ENCODE measurements around the gene TDRD9.
"Not testable (repeated sequence)": the region's sequence is repeated elsewhere in the genome, so short reads cannot be mapped to it uniquely, and the experiment has no call there.

The TDRD9 gene

DNA sequence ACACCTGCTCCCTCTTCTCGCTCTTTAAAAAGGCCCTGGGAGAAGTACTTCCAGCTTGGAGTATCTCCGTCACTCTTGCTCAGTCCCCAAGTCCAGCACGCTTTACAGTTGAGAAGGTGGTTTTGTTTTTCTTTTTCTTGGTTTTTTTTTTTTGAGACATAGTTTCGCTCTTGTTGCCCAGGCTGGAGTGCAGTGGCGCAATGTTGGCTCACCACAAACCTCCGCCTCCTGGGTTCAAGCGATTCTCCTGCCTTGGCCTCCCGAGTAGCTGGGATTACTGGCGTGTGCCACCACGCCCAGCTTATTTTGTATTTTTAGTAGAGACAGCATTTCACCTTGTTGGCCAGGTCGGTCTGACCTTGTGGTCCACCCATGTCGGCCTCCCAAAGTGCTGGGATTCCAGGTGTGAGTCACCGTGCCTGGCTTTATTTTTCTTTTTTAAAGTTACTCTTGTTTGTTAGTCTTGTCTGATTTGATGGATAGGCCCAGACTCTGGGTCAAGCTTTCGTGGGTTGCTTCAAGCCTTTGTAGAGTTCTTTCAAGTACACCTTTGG, 1.9 kb downstream of the TDRD9 start:
- no peak for DNase-seq

DNA sequence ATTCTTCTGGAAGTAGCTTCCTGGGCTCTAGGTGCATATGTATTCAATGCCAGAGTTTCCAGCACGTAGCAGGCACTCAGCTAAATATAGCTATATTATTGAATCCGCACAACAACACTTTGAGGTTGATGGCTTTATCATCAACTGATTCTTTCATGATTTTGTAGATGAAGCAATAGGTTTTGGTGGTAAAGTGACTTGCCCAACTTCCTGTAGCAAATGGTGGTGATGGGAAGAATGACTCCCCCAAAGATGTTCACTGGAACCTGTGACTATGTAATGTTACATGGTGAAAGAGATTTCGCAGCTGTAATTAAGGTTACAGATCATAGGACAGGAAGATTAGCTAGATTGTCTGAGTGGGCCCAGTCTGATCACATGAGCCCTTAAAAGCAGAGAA, 3.2 kb downstream of the TDRD9 start:
- DNase-seq: no peak

DNA sequence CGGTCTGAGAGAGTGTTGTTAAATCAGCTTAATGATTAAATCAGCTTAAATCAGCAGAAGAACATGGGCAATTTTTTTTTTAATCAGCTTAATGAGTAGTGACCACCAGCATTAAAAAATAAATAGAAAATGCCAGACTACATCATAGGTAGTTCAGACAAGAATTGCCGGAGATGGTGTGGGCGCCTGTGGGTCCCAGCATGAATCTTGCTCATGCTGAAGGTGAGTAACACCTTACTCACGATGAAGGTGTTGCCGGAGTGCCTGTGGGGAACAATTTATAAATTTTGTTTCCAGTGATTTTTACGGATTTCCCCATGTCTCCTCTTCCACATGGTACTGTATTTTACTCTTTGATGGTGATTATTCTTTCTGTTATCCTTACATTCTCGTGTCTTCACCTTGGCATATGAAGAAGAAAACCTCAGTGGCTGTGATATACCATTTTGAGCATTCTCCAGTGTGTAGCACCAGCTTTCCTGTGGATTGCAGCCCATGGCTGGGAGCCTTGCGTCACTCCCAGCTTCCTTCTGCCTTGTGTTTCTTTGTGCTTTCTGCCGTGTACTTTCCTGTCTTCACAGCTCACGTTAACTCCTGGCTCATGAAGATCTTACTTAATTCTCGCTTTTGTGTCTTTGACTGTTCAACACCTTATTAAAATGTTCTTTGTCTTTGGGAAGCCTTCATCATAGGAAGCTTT, 4.7 kb downstream of the TDRD9 start:
- DNase-seq: no peak

DNA sequence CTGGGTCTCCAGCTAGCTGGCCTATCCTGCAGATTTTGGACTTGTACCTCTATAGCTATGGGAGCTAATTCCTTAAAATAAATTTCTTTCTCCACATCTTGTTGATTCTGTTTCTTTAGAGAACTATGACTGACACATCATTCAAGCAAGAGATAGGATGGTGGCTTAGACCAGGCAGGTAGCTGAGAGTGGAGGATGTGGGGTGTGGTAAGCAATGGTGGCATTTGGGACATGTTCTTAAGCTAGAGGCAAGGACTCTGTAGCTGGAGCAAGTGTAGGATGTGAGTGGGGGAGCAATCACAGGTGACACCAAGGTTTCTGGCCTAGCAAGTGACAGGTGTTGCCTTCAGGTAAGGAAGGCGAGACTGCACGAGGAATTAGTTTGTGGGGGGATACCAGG, 6.8 kb downstream of the TDRD9 start:
- no peak for DNase-seq

DNA sequence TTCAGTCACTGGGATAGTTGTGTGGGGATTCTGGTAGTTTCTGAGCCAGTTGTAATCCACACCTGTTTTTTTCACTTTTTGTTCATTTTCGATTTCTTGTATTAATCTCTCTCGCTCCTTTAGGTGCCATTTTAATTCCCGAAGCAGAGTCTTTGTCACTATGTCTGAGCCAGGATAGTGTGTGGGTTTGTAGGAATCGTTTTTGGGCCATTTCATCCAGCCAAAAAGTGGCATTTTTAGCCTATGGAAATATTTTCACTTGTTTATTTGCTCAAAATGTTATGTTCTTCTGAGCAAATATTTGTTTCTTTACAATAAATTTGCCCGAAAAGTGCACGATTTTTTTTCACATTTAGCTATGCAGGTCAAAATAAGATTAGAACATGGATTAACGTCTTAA, 13.2 kb downstream of the TDRD9 start:
- no peak for DNase-seq

DNA sequence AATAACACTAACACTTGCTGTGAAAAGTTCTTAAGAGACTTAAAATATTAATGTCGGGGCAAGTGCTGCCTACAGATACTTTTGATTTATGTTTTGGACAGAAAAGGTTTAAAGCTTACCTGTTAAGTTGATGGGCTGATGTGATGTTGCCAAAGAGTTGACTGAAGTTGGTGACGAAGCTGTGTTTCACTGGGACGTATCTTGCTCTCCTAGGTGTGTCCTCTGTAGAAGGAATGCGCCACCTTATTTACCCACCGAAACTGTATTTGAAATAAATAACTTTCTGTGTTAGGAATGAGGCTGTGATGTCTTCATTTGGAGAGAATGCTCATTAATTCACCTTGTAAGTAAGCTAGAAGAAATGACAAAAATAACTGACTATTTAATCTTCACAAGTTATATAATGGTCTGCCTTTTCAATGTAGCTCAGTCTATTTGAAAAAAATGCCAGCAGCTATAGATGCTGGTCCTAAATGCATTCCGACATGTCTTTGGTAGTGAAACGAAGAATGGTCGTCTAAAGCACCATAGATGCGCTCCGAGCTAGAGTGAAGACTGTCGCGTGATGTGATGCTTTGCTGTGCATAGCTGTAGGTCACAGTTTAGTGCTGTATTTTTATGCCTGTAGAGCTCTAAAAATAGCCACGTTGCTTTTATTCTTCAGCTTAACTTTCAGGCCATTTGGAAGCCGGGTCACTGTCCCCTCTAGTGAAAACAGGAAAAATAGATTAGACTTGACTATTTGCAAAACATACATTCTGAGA, 13.9 kb downstream of the TDRD9 start, which contains the start of gene RD3L:
Gene RD3L, minus strand, starts transcription at position 557 of the 764 bp plus-strand sequence. CDS start 834 bp downstream, outside the sequence.
- no peak for DNase-seq

DNA sequence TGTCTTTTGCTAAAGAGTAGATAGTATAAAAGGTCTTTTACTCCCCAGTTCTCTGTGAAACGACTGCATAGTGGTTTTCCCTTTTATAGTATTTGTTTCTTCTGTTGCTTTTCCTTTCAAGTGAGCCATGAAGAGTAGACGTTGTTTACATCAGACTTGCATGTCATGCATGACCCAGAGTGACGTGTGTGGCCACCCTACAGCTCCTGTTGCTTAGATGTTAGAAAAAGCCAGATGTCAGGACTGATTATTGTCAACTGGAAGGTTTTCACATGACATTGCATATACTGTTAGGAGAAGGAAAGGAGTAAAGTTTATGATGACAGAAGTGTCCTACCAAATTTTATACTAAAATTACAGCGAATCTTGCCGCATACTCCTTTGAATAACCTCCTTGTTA, 15.4 kb downstream of the TDRD9 start:
- DNase-seq: no peak

DNA sequence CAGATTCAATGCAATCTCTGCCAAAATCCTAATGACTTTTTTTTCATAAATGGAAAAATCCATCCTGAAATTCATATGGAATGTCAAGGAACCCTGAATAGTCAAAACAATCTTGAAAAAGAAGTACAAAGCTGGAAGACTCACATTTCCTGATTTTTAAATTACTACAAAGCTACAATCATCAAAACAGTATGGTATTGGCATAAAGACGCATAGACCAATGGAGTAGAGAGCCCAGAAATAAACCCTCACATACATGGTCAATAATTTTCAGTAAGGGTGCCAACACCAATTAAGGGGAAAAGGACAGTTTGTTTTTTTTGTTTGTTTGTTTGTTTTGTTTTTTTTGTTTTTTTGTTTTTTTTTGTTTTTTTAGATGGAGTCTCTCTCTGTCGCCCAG, 18.7 kb downstream of the TDRD9 start:
- no peak for DNase-seq

DNA sequence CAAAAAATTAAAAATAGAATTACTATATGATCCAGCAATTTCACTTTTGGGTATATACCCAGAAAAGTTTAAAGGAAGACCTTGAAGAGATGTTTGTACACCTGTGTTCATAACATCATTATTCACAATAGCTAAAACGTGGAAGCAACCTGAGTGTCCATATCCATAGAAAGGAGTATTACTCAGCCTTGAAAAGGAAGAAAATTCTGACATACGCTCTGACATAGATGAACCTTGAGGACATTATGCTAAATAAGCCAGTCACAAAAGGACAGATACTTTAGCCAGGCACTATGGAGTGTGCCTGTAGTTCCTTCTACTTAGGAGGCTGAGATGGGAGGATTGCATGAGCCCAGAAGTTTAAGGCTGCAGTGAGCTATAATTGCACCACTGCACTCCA, 20.2 kb downstream of the TDRD9 start:
- no peak for DNase-seq

DNA sequence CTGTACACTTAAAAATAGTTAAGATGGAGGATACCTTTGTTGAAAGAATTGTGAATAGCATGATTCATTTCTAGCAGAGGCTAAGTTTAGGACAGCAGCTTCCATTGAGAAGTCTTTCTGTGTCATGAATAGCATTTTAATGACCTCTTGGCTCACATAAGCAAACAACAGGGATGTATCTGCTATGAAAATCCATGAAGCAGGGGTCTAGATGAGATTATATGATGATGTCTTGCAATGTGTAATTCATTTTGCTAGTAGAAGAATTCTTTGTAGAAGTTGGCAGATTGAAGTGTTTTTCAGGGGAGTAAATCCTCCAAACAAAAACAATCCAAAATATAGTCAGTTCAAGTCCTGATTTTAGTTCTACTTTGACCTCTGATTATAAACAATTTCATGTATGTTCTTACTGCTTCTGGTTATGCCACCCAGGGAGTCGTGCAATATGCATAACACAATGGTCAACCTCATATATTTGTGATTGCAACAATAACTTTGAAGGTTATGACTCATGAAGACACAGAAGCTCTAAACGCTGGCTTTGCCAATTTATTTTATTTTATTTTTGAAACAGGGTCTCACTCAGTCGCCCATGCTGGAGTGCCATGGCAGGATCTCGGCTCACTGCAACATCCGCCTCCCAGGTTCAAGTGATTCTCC, 21.0 kb downstream of the TDRD9 start:
- DNase-seq: no peak

DNA sequence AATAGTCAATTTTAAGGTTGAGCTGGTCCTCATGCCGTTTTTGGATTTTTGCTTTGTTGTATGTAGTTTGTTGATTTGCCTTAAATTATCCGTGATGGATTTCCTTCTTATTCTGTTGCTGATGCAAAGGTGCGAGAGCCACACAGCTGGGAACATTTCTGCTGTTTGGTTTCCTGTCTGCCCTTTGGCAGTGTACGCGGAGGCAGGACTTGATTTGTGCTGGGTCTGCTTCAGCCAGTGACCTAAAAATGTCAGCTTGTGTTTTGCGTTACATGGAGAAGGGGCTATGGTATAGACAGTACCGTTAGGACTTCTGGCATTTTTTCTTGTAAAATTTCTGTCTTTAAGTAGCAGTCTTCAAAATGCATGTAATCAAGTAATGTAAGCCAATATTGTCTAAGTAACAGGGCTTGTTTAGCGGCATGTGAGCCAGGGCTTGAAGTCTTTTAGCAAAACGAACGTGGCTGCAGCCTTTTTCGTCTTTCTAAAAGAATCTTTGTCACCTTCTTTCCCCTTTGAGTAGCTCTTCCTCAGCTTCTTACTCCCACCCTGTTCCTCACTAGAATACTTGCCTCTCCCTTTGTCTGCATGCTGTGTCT, 32.3 kb downstream of the TDRD9 start:
- no peak for DNase-seq

DNA sequence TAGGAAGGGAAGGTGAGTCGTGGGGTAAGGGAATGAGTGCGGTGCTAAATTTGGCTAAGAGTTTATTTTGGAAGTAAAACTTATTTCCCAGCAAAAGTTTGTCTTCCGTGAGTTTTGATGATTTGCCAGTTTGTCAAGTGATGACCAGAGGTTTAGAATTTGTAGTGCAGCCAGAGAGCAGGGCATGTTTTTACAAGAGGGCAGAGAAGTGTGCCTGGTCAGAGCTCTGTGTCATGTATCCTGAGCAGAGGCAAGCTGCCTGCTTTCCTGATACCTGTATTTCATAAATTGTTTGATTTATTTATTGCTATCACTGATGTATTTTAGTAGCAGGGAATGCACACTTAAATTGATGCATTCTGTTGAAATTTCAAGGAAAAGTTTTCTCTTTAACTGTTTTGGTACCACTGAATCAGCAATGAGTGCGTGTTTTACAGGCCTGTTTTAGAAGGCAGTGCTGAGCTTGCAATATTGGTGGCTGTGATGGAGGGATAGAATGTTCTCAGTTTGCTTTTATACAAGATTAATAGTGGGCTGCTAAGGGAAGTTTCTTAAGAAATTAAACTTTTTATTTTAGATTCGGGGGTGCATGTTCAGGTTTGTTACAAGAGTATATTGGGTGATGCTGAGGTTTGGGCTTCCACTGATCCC, 33.8 kb downstream of the TDRD9 start:
- no peak for DNase-seq

DNA sequence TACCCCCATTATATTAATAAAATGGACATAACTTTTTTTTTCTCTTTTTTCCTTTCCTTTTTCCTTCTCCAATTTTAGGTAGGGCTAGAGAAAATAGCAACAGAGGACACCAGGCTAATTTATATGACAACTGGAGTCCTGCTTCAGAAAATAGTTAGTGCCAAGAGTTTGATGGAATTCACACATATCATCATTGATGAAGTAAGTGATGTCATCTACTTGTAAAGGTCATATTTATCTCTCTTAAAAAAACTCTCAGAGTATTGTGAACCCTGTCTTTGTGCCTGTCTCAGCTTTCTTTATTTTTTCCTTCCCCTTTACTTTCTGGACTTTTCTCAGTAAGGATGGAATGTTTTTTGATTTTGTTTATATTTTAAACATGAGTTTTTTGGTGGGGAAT, 38.4 kb downstream of the TDRD9 start:
- no peak for DNase-seq

DNA sequence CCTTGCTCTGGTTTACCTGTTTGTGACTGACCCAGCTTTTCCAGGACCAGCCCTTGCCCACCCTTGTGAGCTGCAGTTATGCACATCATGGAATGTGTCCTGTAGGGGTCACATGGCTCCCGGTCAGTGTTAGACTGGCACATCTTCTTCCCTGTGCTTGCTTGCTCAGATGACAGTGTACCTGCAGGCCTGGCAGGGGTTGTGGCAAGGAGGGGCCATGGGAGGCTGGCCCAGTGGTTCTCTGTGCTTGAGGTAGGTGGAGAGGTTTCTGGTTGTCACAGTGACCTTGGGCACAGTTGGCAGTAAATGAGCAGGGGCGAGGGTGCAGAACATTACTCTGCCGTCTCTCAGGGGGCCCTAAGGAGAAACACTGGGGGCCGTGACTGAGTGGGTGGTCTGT, 41.7 kb downstream of the TDRD9 start:
- no peak for DNase-seq

DNA sequence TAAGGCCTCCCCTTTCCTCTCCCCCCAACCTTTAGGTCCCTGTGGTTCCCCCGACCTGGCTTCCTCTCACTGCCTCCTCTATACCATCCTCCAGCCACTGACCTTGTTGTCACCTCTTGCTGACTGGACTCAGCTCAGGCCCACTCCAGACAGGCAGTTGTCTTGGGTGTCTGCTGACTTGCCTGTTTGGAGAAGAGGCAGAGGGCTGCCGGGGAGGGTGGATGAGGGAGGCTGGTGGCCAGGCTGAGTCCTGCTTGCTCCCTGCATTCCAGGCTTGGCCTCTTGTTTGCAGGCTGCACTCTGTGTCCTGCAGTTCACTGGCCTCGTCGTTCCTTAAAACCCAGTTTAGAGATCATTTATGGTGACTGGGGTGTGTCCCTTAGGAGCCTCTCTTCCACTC, 45.1 kb downstream of the TDRD9 start:
- no peak for DNase-seq

DNA sequence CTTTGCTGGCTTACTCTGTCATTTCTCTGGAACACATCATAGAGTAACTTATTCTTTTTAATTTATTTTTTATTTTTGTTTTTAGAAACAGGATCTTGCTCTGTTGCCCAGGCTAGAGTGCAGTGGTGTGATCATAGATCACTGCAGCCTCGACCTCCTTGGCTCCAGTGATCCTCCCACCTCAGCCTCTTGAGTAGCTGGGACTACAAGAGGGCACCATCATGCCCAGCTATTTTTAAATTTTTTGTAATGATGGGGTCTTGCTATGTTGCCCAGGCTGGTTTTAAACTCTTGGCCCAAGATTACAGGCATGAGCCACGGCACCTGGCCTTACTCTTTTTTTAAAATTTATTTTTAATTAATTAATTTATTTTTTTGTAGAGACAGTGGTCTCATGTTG, 46.3 kb downstream of the TDRD9 start:
- no peak for DNase-seq

DNA sequence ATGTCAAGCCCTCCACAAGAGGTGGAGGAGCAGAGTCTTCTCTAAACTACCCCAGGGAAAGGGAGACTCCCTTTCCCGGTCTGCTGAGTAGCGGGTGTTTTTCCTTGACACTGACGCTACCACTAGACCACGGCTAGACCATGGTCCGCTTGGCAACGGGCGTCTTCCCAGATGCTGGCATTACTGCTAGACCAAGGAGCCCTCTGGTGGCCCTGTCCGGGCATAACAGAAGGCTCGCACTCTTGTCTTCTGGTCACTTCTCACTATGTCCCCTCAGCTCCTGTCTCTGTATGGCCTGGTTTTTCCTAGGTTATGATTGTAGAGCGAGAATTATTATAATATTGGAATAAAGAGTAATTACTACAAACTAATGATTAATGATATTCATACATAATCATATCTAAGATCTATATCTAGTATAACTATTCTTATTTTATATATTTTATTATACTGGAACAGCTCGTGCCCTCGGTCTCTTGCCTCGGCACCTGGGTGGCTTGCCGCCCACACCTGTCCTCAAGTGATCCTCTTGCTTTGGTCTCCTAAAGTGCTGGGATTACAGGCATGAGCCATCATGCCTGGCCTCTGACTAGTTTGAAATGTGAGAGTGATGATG, 52.5 kb downstream of the TDRD9 start:
- not testable (repeated sequence) for DNase-seq

DNA sequence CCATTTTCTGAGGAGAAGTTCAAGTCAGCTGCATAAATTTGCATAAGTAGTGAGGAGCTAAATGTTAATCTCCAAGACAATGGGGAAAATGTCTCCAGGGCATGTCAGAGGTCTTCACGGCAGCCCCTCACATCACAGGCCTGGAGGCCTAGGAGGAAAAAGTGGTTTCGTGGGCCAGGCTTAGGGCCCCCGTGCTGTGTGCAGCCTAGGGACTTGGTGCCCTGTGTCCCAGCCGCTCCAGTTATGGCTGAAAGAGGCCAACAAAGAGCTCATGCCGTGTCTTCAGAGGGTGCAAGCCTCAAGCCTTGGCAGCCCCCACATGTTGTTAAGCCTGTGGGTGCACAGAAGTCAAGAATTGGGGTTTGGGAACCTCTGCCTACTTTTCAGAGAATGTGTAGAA, 55.9 kb downstream of the TDRD9 start:
- DNase-seq: no peak

DNA sequence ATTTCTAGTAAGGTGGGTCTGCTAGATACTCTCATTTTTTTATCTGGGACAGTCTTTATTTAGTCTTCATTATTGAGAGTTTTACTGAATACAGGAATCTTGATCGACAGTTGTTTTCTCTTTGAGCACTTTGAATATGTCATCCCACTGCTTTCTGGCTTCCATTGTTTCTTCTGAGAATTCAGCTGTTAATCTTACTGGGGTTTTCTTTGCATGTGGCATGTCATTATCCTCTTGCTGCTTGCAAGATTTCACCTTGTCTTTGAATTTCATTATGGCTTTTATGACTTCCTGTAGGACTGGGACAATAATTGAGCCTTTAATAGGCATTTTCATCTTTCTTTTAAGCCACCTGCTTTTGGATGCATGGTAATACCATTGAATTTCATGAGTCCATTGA, 60.8 kb downstream of the TDRD9 start:
- DNase-seq: no peak

DNA sequence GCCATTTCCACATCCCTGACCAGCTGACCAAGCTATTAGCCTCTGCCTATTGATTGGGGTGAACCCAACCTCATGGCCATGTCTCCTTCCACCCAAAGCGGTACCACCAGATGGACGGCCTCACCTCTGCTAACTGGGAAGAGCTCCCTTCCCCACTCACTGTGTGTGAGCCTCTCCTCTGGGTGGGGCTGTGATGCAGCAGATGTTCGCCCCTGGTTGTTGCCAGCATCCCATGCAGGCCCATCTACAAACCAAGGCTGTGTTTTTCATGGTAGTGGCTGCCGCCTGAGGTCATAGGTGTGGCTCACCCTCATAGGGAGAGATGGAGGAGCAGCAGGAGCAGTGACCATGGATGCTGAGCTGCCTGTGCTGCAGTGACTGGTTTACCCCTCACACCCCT, 61.7 kb downstream of the TDRD9 start:
- DNase-seq: no peak

DNA sequence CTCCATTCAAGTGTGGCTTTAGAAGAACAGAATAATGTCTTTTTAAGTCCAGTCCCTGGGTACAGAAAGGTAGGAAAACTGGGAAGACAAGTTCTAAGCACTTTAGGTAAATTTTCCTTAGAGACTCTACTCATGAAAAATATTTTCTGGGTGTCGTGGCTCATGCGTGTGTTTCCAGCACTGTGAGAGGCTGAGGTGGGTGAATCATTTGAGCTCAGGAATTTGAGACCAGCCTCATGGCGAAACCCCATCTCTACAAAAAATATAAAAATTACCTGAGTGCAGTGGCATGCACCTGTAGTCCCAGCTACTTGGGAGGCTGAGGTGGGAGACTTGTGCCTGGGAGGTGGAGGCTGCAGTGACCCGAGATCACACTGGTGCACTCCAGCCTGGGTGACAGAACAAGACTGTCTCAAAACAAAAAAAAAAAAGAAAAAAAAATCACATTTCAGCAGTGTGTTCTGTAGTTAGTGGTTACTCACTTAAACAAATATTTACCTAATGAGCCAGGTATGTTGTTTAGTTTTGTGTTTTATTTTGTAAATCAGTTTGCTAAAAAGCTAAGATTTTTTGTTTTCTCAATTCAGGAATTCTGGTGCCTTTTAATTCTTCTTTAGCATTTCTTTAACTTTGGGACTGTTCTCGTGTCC, 66.4 kb downstream of the TDRD9 start:
- DNase-seq: no peak

DNA sequence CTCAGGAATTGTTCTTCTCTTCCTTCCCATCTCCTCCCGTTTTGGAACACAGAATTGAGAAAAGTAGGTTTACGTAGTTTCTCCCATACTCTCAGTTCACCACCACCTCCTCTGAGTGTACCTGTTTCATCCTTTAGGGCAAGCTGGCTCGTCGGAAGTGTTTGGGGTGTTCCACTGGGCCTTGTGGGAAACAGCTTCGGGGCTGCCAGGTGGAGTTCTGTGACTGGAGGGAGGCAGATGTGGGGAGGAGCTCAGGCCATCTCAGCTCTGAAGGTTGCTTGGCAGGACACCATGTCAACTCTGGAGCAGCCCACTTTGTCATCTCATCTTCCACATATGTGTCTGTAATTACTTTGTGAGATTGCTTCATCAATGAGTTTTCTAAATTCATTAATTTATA, 67.6 kb downstream of the TDRD9 start:
- no peak for DNase-seq

Data from T-helper 1 cell (primary cell).